Loucy (cell line): Measurements from ENCODE around the gene ADGRL3.

ENCODE experiments used
- H2AFZ ChIP-seq: fragments of 200-600 bp; sonication (generic); 2 replicates; pipeline ENCODE4 v1.6.0; 2016; ENCODE audit warnings: antibody characterized with exemption, mild to moderate bottlenecking, low read length, moderate library complexity
- H3F3A ChIP-seq: fragments of 200-600 bp; 2 replicates; pipeline ENCODE4 v1.6.0; 2016; ENCODE audit warnings: antibody characterized with exemption, low read depth, mild to moderate bottlenecking
- H3K27me3 ChIP-seq: fragments of 200-600 bp; sonication (generic); 2 replicates; pipeline ENCODE4 v1.6.1; 2014; ENCODE audit warnings: low read length, mild to moderate bottlenecking; ENCODE audit not compliant: insufficient read depth, poor library complexity, severe bottlenecking
- H3K36me3 ChIP-seq: fragments of 200-600 bp; sonication (generic); 2 replicates; pipeline ENCODE4 v1.6.1; 2016; ENCODE audit warnings: low read length; ENCODE audit not compliant: insufficient read depth
- H3K4me1 ChIP-seq: fragments of 200-600 bp; sonication (generic); 2 replicates; pipeline ENCODE4 v1.5.1; 2014; ENCODE audit warnings: low read length, mild to moderate bottlenecking; ENCODE audit not compliant: insufficient read depth, poor library complexity, severe bottlenecking
- H3K4me2 ChIP-seq: fragments of 200-600 bp; sonication (generic); 2 replicates; pipeline ENCODE4 v1.6.0; 2014; ENCODE audit warnings: antibody characterized with exemption, low read length, low read depth, mild to moderate bottlenecking; ENCODE audit not compliant: poor library complexity, severe bottlenecking
- H3K4me3 ChIP-seq: fragments of 200-600 bp; sonication (generic); 2 replicates; pipeline ENCODE4 v1.5.1; 2014; ENCODE audit warnings: low read length, mild to moderate bottlenecking, mixed read lengths; ENCODE audit not compliant: poor library complexity, severe bottlenecking
- H3K79me2 ChIP-seq: fragments of 200-600 bp; sonication (generic); 2 replicates; pipeline ENCODE4 v1.6.1; 2014; ENCODE audit warnings: low read length; ENCODE audit not compliant: insufficient read depth
- H3K9ac ChIP-seq: fragments of 200-600 bp; sonication (generic); 2 replicates; pipeline ENCODE4 v1.6.0; 2014; ENCODE audit warnings: mild to moderate bottlenecking, low read depth, low read length, moderate library complexity; ENCODE audit not compliant: poor library complexity, severe bottlenecking
- H3K9me2 ChIP-seq: fragments of 200-600 bp; sonication (generic); replicated peaks from 2 replicates; pipeline ENCODE4 v1.6.1; 2016; ENCODE audit warnings: low read depth, low read length, mixed read lengths
- H3K9me3 ChIP-seq: fragments of 200-600 bp; sonication (generic); 2 replicates; pipeline ENCODE4 v1.6.1; 2014; ENCODE audit warnings: mild to moderate bottlenecking, antibody characterized with exemption, low read length, low read depth; ENCODE audit not compliant: insufficient read depth
- H4K20me1 ChIP-seq: fragments of 200-600 bp; sonication (generic); 2 replicates; pipeline ENCODE4 v1.6.0; 2014; ENCODE audit warnings: antibody characterized with exemption, low read length, mild to moderate bottlenecking; ENCODE audit not compliant: insufficient read depth, poor library complexity, severe bottlenecking
- CTCF ChIP-seq: fragments of 200-600 bp; sonication (generic); conservative IDR thresholded peaks from 2 replicates; pipeline ENCODE4 v1.5.1; 2014; ENCODE audit warnings: mild to moderate bottlenecking, antibody characterized with exemption, low read length
- EZH2phosphoT487 ChIP-seq: fragments of 200-600 bp; IDR thresholded peaks from 2 replicates; pipeline ENCODE4 v1.6.1; 2018; ENCODE audit warnings: antibody characterized with exemption, mild to moderate bottlenecking, moderate library complexity, borderline replicate concordance

ADGRL3 gene

GRCh38 chr4:62096881-62097280, 896.8 kb downstream of the ADGRL3 start:
- Histone ChIP-seq H3K79me2 (no peaks in the 10 kb centered on the region), H3K9me2 (no peaks in the 10 kb centered on the region), H3K36me3 (no peaks in the 10 kb centered on the region), H3K4me3 (no peak overlapping the region), H3K4me2 (no peak overlapping the region), H3K27me3 (no peaks in the 10 kb centered on the region), H3K4me1 (no peaks in the 10 kb centered on the region), H3K9ac (no peak overlapping the region), H3K9me3 (no peaks in the 10 kb centered on the region), H4K20me1 (no peaks in the 10 kb centered on the region), H3F3A (no peaks in the 10 kb centered on the region), H2AFZ (no peak overlapping the region)
- TF ChIP-seq EZH2phosphoT487, result no peak
- TF ChIP-seq CTCF, result no peak

GRCh38 chr4:62115216-62115615, 915.1 kb downstream of the ADGRL3 start:
- no peaks in the 10 kb centered on the region for H3F3A ChIP-seq
- H3K9me3 ChIP-seq, result no peaks in the 10 kb centered on the region
- no peak overlapping the region for H3K9ac ChIP-seq
- no peak for TF ChIP-seq EZH2phosphoT487
- TF ChIP-seq CTCF, result no peak
- H3K4me3 ChIP-seq, result no peak overlapping the region
- no peaks in the 10 kb centered on the region for H3K4me1 ChIP-seq
- H3K9me2 ChIP-seq, result 0 out of 2 replicates have a peak, but pooled peaks cover 4% of the 10 kb centered on the region
- no peaks in the 10 kb centered on the region for H3K27me3 ChIP-seq
- no peak overlapping the region for H2AFZ ChIP-seq
- H3K4me2 ChIP-seq, result no peak overlapping the region
- H4K20me1 ChIP-seq, result no peaks in the 10 kb centered on the region
- H3K79me2 ChIP-seq, result no peaks in the 10 kb centered on the region
- no peaks in the 10 kb centered on the region for H3K36me3 ChIP-seq

- Histone ChIP-seq H3K9me2 (0 out of 2 replicates have a peak, but pooled peaks cover 4% of the 10 kb centered on the region), H3K27me3 (no peaks in the 10 kb centered on the region), H3K9ac (no peak overlapping the region), H3K36me3 (no peaks in the 10 kb centered on the region), H3F3A (no peaks in the 10 kb centered on the region), H3K4me3 (no peak overlapping the region), H3K4me2 (no peak overlapping the region), H2AFZ (no peak overlapping the region), H3K4me1 (no peaks in the 10 kb centered on the region), H4K20me1 (no peaks in the 10 kb centered on the region), H3K79me2 (no peaks in the 10 kb centered on the region), H3K9me3 (no peaks in the 10 kb centered on the region)
- TF ChIP-seq CTCF (no peak), EZH2phosphoT487 (no peak)
Observed at GRCh38 chr4:62117886-62118285, 917.8 kb downstream of the ADGRL3 start.
